ENCODE measurements around the gene AFF1.

AFF1 gene

GRCh38 chr4:87166296-87166854 lies 231.6 kb downstream of the AFF1 start:
- DNase-seq (ENCODE audit: low read depth) = no peak
- TF ChIP-seq, protein P1, sequence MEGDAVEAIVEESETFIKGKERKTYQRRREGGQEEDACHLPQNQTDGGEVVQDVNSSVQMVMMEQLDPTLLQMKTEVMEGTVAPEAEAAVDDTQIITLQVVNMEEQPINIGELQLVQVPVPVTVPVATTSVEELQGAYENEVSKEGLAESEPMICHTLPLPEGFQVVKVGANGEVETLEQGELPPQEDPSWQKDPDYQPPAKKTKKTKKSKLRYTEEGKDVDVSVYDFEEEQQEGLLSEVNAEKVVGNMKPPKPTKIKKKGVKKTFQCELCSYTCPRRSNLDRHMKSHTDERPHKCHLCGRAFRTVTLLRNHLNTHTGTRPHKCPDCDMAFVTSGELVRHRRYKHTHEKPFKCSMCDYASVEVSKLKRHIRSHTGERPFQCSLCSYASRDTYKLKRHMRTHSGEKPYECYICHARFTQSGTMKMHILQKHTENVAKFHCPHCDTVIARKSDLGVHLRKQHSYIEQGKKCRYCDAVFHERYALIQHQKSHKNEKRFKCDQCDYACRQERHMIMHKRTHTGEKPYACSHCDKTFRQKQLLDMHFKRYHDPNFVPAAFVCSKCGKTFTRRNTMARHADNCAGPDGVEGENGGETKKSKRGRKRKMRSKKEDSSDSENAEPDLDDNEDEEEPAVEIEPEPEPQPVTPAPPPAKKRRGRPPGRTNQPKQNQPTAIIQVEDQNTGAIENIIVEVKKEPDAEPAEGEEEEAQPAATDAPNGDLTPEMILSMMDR (IDR thresholded peaks at IDR 0.05; ENCODE audit: low read depth, low read length, missing control alignments) = no peak
- H3K4me3 ChIP-seq (ENCODE audit: low read depth, low read length) = no peak overlapping the region
- in situ Hi-C loops (cut with HindIII; ENCODE audit: low sequenced_read_pairs) = no loop called here

- in situ Hi-C loops (cut with HindIII; ENCODE audit: low sequenced_read_pairs) = no loop called here
- TF ChIP-seq, protein P1 (IDR thresholded peaks at IDR 0.05; ENCODE audit: low read depth, low read length, missing control alignments) = no peak
- no peak overlapping the region for H3K4me3 ChIP-seq (ENCODE audit: low read depth, low read length)
- DNase-seq (ENCODE audit: low read depth) = no peak
Measured at GRCh38 chr4:87171944-87172343, 237.1 kb downstream of the AFF1 start.

DNA sequence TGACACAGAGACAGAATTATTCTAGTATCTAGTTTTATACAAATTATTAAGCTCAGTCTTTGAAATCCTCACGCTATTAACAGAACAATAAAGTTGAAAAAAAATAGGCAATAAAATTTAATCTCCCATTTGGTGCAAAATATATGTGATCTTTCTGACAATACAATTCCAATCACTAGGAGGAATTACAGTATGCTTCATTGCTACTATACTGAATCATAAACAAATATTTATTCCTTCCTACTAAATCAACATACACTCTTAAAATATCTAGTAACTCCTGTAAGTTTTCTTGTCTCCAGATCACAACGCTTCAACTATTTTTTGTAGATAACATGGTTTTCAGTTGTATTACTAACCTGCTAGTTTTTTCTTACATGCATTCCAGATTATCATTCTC lies 239.9 kb downstream of the AFF1 start:
- no peak for DNase-seq (ENCODE audit: low read depth)
- in situ Hi-C loops (cut with HindIII; ENCODE audit: low sequenced_read_pairs) = no loop called here
- TF ChIP-seq, protein P1 (IDR thresholded peaks at IDR 0.05; ENCODE audit: low read depth, low read length, missing control alignments) = no peak
- H3K4me3 ChIP-seq (ENCODE audit: low read depth, low read length) = no peak overlapping the region

DNA sequence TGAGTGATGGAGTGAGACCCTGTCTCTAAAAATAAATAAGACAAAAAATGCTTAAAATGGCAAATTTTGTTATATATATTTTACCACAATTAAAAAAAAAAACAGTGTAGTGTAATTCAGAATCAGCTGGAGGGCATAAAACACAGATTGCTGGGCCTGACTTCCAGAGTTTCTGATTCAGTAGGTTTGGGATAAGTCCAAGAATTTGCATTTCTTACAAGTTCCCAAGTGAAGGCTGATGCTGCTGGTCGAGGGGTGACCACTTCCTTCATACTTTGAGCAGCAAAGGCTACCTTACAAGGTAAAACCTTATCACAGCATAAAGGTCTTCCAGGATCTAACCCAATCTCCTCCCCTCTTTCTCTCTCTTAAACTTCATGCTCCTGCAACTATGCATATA lies 244.9 kb downstream of the AFF1 start:
- TF ChIP-seq, protein P1 (IDR thresholded peaks at IDR 0.05; ENCODE audit: low read depth, low read length, missing control alignments) = no peak
- in situ Hi-C loops (cut with HindIII; ENCODE audit: low sequenced_read_pairs) = no loop called here
- no peak overlapping the region for H3K4me3 ChIP-seq (ENCODE audit: low read depth, low read length)
- peak; percentile 5 for DNase-seq (ENCODE audit: low read depth)

DNA sequence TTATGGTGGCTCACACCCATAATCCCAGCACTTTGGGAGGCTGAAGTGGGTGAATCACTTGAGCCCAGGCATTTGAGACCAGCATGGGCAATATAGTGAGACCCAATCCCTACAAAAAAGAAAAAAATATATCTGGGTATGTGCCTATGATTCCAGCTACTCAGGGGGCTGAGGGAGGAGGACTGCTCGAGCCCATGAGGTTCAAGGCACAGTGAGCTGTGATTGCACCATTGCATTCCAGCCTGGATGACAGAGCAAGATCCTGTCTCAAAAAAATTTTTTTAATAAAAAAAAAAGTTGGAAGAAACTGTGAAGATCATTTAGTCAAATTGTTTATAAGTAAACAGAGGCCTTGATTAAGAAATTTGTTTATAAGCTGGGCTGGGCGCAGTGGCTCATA lies 246.0 kb downstream of the AFF1 start:
- in situ Hi-C loops (cut with HindIII; ENCODE audit: low sequenced_read_pairs) = no loop called here
- DNase-seq (ENCODE audit: low read depth) = no peak
- H3K4me3 ChIP-seq (ENCODE audit: low read depth, low read length) = no peak overlapping the region
- TF ChIP-seq, protein P1 (IDR thresholded peaks at IDR 0.05; ENCODE audit: low read depth, low read length, missing control alignments) = no peak

GRCh38 chr4:87185146-87185870 lies 250.5 kb downstream of the AFF1 start:
- in situ Hi-C loops (cut with HindIII; ENCODE audit: low sequenced_read_pairs) = no loop called here
- no peak for DNase-seq (ENCODE audit: low read depth)
- TF ChIP-seq, protein P1 (IDR thresholded peaks at IDR 0.05; ENCODE audit: low read depth, low read length, missing control alignments) = no peak
- no peak overlapping the region for H3K4me3 ChIP-seq (ENCODE audit: low read depth, low read length)

All from astrocyte of the cerebellum (primary cell).